Melanocyte of skin (primary cell): ENCODE data around the gene RPL19. TPM values are rescaled to one million over a fixed set of nuclear protein-coding genes. Genes with fewer than 3 reads are reported as not detected.

ENCODE experiments used
- total RNA-seq, 2 donors: library from RNA; depleted of rRNA; stranded (reverse); fragments of >200 nt; gene quantifications; 2 replicates each; pipeline ENCODE4 v1.2.3, GENCODE V29; 2012

RPL19 gene
- 1,000 to 10,000 TPM; 1,145 to 1,646 TPM for total RNA-seq

GRCh38 chr17:39200070-39200879 lies at the start of gene RPL19:
Gene RPL19, plus strand, starts transcription at chr17:39200283. Its CDS starts 62 bp downstream, at chr17:39200345.

GRCh38 chr17:39151150-39151942 lies 48.7 kb upstream of the RPL19 start, which contains the start of gene PLXDC1:
Gene PLXDC1, minus strand, starts transcription at chr17:39151637. Its CDS starts 200 bp downstream, at chr17:39151437.

GRCh38 chr17:39165841-39166349 lies 34.2 kb upstream of the RPL19 start, which contains the start of gene ARL5C:
Gene ARL5C, minus strand, starts transcription at chr17:39166161. Its CDS starts 401 bp downstream, at chr17:39165760.

GRCh38 chr17:39197380-39198185 lies 2.5 kb upstream of the RPL19 start, which contains the start of gene CACNB1:
Gene CACNB1, minus strand, starts transcription at chr17:39197669. Its CDS starts 174 bp downstream, at chr17:39197495.

GRCh38 chr17:39225308-39225958 lies 25.4 kb downstream of the RPL19 start, which contains the start of gene STAC2:
Gene STAC2, minus strand, starts transcription at chr17:39225945. Its CDS starts 443 bp downstream, at chr17:39225502.

Other genes starting within 250 kb of the RPL19 start
- gene FBXO47, start 232.9 kb upstream of the RPL19 start, total RNA-seq = under 1 TPM in 1 of 2 donors, not detected in 1; under 0.01 TPM
- under 1 TPM; 0.34 to 0.67 TPM for gene PLXDC1, start 48.6 kb upstream of the RPL19 start, total RNA-seq
- not detected for gene ARL5C, start 34.1 kb upstream of the RPL19 start, total RNA-seq
- 1 to 10 TPM; 3.1 to 3.7 TPM for gene CACNB1, start 2.6 kb upstream of the RPL19 start, total RNA-seq
- not detected for gene STAC2, start 25.7 kb downstream of the RPL19 start, total RNA-seq
- 10 to 100 TPM in 1 of 2 donors, 1 to 10 TPM in 1; 7.0 to 12.0 TPM for gene FBXL20, start 201.3 kb downstream of the RPL19 start, total RNA-seq